PC-3 (cell line): ENCODE results near the gene ROR1.

Source experiments
- CTCF ChIP-seq: fragments of 300-600 bp; sonication (generic); conservative IDR thresholded peaks from 2 replicates; pipeline ENCODE4 v1.5.1; 2017; ENCODE audit warnings: antibody characterized with exemption, low read depth, mild to moderate bottlenecking, low read length
- EZH2 ChIP-seq: fragments of 300-600 bp; sonication (generic); IDR thresholded peaks from one replicate; pipeline ENCODE4 v1.6.1; 2017; ENCODE audit warnings: antibody characterized with exemption, mild to moderate bottlenecking, low read length; ENCODE audit not compliant: unreplicated experiment
- EZH2phosphoT487 ChIP-seq: fragments of 300-600 bp; sonication (generic); IDR thresholded peaks from 2 replicates; pipeline ENCODE4 v1.6.1; 2018; ENCODE audit warnings: mild to moderate bottlenecking, antibody characterized with exemption, low read length, borderline replicate concordance

GRCh38 chr1:63836374-63836773 is 62.6 kb downstream of the ROR1 start:
- no peak for TF ChIP-seq CTCF
- TF ChIP-seq EZH2phosphoT487 = no peak
- no peak for TF ChIP-seq EZH2
